Heart left ventricle (tissue), 16 donors: Measurements from ENCODE around the gene MORC3. TPM values are rescaled to one million over a fixed set of nuclear protein-coding genes. Genes with fewer than 3 reads are reported as not detected.

Experiments used
- ATAC-seq, 4 donors: fragments of 200-7000 bp; cut with Tn5 transposase; one replicate each; pipeline ENCODE4 v1.9.1; 2020 to 2022; ENCODE audit warnings: moderate library complexity in 4 of 4, mild to moderate bottlenecking in 3 of 4, moderate number of reproducible peaks in 1 of 4
- DNase-seq, 5 donors: peaks; one replicate each; pipeline ENCODE4 v3.0.0-alpha.2; 2020
- H3K27ac ChIP-seq, 12 donors: fragments of 200-600 bp; sonication (generic) in 4 of 12; one replicate each; pipeline versions ENCODE4 v1.5.0 to v1.8.0; 2016 to 2022; ENCODE audit warnings: mild to moderate bottlenecking in 2 of 12
- H3K27me3 ChIP-seq, 9 donors: fragments of 200-600 bp; sonication (generic) in 2 of 9; one replicate each; pipeline versions ENCODE4 v1.5.1 to v1.8.0; 2016 to 2022; ENCODE audit warnings: mild to moderate bottlenecking in 3 of 9
- H3K36me3 ChIP-seq, 9 donors: fragments of 200-600 bp; sonication (generic) in 2 of 9; one replicate each; pipeline versions ENCODE4 v1.5.0 to v1.8.0; 2018 to 2022; ENCODE audit warnings: mild to moderate bottlenecking in 2 of 9
- H3K4me1 ChIP-seq, 12 donors: fragments of 200-600 bp; sonication (generic) in 4 of 12; one replicate each; pipeline versions ENCODE4 v1.5.0 to v1.8.0; 2016 to 2022; ENCODE audit warnings: mild to moderate bottlenecking in 3 of 12
- H3K4me3 ChIP-seq, 12 donors: fragments of 200-600 bp; sonication (generic) in 4 of 12; one replicate each; pipeline versions ENCODE4 v1.5.0 to v1.8.0; 2017 to 2022; ENCODE audit warnings: mild to moderate bottlenecking in 9 of 12, moderate library complexity in 4 of 12
- H3K9me3 ChIP-seq, 12 donors: fragments of 200-600 bp; sonication (generic) in 4 of 12; one replicate each; pipeline versions ENCODE4 v1.5.0 to v1.8.0; 2016 to 2022; ENCODE audit warnings: mild to moderate bottlenecking in 1 of 12
- POLR2A ChIP-seq, 2 donors: fragments of 450-650 bp; IDR thresholded peaks; one replicate each; pipeline ENCODE4 v1.6.1; 2017; ENCODE audit warnings: antibody characterized with exemption in 2 of 2, mild to moderate bottlenecking in 2 of 2, moderate library complexity in 2 of 2
- WGBS, 4 donors: extraction: QIAGEN DNeasy Blood & Tissue Kit in 2 of 4; methylation state at CpG; one replicate each; pipeline versions ENCODE4 v1.1.5 to v1.1.7; 2013 to 2018; 5-methylcytosine and 5-hydroxymethylcytosine counted together
- intact Hi-C, 10 donors: fragments of 100-400 bp; cut with DNase I; formaldehyde crosslinking; loops; one replicate each; pipeline versions ENCODE4 v1.11.1 to v1.14.2; 2022
- polyA plus RNA-seq, 2 donors: library from polyadenylated mRNA; stranded (reverse); fragments of 200-250 nt; gene quantifications; one replicate each; pipeline ENCODE4 v1.2.3, GENCODE V29; 2013
- total RNA-seq, 9 donors: library from RNA; depleted of rRNA in 2 of 9; stranded (reverse); fragments of >200 nt in 2 of 9; fragmentation: NEBNext Ultra II Directional in 3 of 9; extraction: Animal tissue kit (Norgen Biotek cat#: 25700) in 3 of 9; gene quantifications; one replicate each; pipeline versions ENCODE4 v1.1.0 to v1.2.4, GENCODE V29; 2016 to 2023
- TF ChIP-seq, protein P1 (sequence below), 12 donors: fragments of 200-600 bp; sonication (generic) in 4 of 12; IDR thresholded peaks; one replicate each; pipeline versions ENCODE4 v1.5.0 to v1.8.0; 2018 to 2022; ENCODE audit warnings: antibody characterized with exemption in 12 of 12, mild to moderate bottlenecking in 5 of 12
- donor health status: ischemic (EF 13 %, LVEDD 7.1; RV severe dilation, severe dysfunction).
- donor health status: healthy with polysubstance abuse.
- donor health status: DM: no; HTN: yes; CAD: no.
- donor health status: DM: no; HTN: no; CAD: no.
- donor health status: ischemic (EF 25% LVEDD 6.9; RV normal size, moderate dysfunction).
- donor health status: ischemic (EF 25% LVEDD 5.7; RV mildly dilated, moderate dysfunction).
- donor health status: healthy.
- donor health status: DM: yes; HTN: yes; CAD: no.
- donor health status: ischemic (EF 35%, LVEDD 5.7; RV mildly dilated, moderate dysfunction).
- donor health status: nonischemic (EF 11% LVEDD 7.7; RV severe dilation, severe dysfunction).
- donor health status: DM: yes; HTN: yes; CAD: no.
- donor health status: PGD.
- donor health status: ischemic (EF 29% LVEDD 5.4; RV normal size, mild dysfunction).
- donor health status: nonischemic (EF 23%, LVEDD 6.1; RV moderate dilation, normal function).

Gene MORC3
- total and polyA plus RNA-seq, 11 donors, result 9.0 to 21.3 (median 17.3) TPM

DNA sequence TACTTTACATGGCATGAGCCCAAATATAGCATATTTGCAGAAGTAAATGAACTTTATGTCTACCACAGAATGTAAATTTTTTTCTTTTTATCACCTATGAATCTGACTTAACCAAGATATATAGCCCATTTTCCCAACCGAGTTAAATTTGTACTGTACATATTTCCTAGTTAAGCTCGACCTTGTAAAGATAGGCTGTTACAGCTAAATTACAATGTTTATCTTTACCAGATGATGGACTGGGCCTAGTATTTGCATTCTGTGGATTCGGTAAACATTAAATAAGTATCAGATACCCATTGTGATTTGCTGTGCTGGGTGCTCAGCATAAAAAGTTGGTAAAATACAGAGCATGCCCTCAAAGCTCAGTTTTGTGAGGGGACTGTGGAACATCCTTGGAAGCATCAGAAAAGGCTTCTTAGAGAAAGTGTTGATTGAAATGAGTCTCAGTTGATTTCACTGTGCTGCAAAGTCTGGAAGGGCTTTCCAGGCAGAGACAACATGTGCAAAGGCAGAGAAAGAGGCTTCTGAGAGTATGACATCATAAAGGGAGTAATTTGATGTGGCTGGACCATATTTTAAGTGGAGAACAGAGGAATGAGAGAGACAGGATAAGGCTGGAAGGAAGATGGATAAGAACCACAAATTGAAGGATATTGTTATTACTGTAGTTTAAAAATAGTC lies 27.4 kb downstream of the MORC3 start:
- H3K4me3 ChIP-seq, result no peak overlapping the region
- DNase-seq (no peak), ATAC-seq (no peak)
- intact Hi-C loops, result no loop called here
- H3K4me1 ChIP-seq, result peaks cover 0 to 5% (median 0%) of the 10 kb centered on the region in 12 donors
- no peak overlapping the region for H3K27ac ChIP-seq
- H3K27me3 ChIP-seq, result no peaks in the 10 kb centered on the region
- peaks cover 0 to 100% (median 97%) of the 10 kb centered on the region in 9 donors for H3K36me3 ChIP-seq
- WGBS, 4 donors, result 85 to 90% (median 87%) methylated on average over 3 of the region's 3 CpGs
- H3K9me3 ChIP-seq, result no peaks in the 10 kb centered on the region
- TF ChIP-seq, protein P1, sequence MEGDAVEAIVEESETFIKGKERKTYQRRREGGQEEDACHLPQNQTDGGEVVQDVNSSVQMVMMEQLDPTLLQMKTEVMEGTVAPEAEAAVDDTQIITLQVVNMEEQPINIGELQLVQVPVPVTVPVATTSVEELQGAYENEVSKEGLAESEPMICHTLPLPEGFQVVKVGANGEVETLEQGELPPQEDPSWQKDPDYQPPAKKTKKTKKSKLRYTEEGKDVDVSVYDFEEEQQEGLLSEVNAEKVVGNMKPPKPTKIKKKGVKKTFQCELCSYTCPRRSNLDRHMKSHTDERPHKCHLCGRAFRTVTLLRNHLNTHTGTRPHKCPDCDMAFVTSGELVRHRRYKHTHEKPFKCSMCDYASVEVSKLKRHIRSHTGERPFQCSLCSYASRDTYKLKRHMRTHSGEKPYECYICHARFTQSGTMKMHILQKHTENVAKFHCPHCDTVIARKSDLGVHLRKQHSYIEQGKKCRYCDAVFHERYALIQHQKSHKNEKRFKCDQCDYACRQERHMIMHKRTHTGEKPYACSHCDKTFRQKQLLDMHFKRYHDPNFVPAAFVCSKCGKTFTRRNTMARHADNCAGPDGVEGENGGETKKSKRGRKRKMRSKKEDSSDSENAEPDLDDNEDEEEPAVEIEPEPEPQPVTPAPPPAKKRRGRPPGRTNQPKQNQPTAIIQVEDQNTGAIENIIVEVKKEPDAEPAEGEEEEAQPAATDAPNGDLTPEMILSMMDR (IDR thresholded peaks at IDR 0.05), result no peak
- no peak for TF ChIP-seq POLR2A (IDR thresholded peaks at IDR 0.05)

DNA sequence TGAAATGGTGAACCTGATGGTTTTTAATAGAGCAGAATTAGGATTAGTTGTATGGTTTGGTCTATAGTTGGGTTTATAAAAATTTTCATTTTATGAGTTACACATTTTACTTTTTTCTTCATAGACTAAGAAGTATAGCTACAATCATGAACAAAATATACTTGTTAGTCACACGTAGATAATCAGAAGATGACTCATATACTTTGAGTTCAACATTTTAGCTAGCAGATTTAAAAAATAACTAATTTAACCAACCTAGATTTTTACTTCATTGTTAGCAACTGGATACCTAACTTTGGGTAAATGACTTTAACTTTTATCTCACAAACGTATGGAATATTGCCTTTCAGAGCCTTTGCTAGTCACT lies 27.9 kb downstream of the MORC3 start:
- no peak for ATAC-seq
- H3K27me3 ChIP-seq, result no peaks in the 10 kb centered on the region
- no peak overlapping the region for H3K27ac ChIP-seq
- no peak overlapping the region for H3K4me3 ChIP-seq
- peaks cover 0 to 100% (median 94%) of the 10 kb centered on the region in 9 donors for H3K36me3 ChIP-seq
- WGBS, 4 donors, result 91 to 94% (median 93%) methylated on average over 2 of the region's 2 CpGs
- no peak for DNase-seq
- no peak for TF ChIP-seq POLR2A (IDR thresholded peaks at IDR 0.05)
- TF ChIP-seq, protein P1 (IDR thresholded peaks at IDR 0.05), result no peak
- peaks cover 0 to 5% (median 0%) of the 10 kb centered on the region in 12 donors for H3K4me1 ChIP-seq
- H3K9me3 ChIP-seq, result no peaks in the 10 kb centered on the region
- intact Hi-C loops, result no loop called here

DNA sequence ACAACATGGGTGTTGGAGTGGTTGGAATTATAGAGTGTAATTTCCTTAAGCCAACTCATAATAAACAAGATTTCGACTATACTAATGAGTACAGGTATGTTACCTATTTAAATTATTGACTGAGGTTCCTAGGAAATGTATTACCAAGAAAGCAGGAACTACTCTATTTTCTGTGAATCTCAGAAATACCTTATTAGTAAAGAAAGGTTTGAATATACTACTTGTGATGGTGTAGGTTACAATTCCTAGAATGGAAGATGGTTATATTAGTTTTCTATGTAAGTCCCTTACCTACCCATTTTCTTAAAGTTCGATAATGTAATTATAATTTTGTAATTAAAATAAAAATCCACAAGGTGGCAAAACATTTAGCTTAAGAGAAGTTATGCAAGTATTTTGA lies 29.3 kb downstream of the MORC3 start:
- 97 to 98% (median 98%) methylated on average over 2 of the region's 2 CpGs for WGBS, 4 donors
- peaks cover 0 to 5% (median 0%) of the 10 kb centered on the region in 12 donors for H3K4me1 ChIP-seq
- H3K27ac ChIP-seq, result no peak overlapping the region
- TF ChIP-seq POLR2A (IDR thresholded peaks at IDR 0.05), result no peak
- TF ChIP-seq, protein P1 (IDR thresholded peaks at IDR 0.05), result no peak
- H3K36me3 ChIP-seq, result peaks cover 0 to 100% (median 87%) of the 10 kb centered on the region in 9 donors
- H3K4me3 ChIP-seq, result no peak overlapping the region
- H3K9me3 ChIP-seq, result no peaks in the 10 kb centered on the region
- H3K27me3 ChIP-seq, result no peaks in the 10 kb centered on the region
- DNase-seq, result no peak
- intact Hi-C loops, result no loop called here
- ATAC-seq, result no peak

DNA sequence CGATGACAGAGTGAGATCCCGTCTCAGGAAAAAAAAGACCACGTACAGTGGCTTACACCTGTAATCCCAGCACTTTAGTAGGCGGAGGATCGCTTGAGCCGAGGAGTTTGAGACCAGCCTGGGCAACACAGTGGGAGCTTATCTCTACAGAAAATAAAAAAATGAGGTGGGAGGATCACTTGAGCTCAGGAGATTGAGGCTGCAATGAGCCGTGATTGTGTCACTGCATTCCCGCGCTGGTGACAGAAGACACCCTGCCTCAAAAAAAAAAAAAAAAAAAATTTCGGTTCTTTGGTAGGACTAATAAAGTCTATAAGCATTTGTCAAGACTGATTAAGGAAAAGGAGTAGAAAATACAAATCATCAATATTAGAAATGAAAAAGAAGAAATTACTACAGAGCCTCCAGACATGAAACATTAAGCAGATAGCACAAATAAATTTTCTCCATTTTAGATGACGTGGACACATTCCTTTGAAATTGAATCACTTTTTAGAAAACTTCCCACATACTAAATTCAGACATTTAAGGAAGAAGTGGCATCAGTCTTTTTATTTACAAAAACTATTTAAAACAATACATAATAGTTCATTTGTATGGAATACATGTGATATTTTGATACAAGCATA lies 30.4 kb downstream of the MORC3 start:
- DNase-seq (no peak), ATAC-seq (peak in 3 of 4 donors; percentile 38 to 68 (median 60))
- Histone ChIP-seq H3K27ac (peak overlapping the region in 3 of 12 donors; percentile 3 to 20 (median 5)), H3K4me1 (peaks cover 0 to 5% (median 0%) of the 10 kb centered on the region in 12 donors), H3K27me3 (no peaks in the 10 kb centered on the region), H3K36me3 (peaks cover 0 to 100% (median 87%) of the 10 kb centered on the region in 9 donors), H3K9me3 (no peaks in the 10 kb centered on the region), H3K4me3 (no peak overlapping the region)
- TF ChIP-seq, protein P1 (IDR thresholded peaks at IDR 0.05), result no peak
- no peak for TF ChIP-seq POLR2A (IDR thresholded peaks at IDR 0.05)
- intact Hi-C loops, result no loop called here
- 70 to 79% (median 77%) methylated on average over 11 of the region's 11 CpGs for WGBS, 4 donors
